Ectodermal cell (in vitro differentiated cells): Measurements from ENCODE around the gene SERAC1. TPM values are rescaled to one million over a fixed set of nuclear protein-coding genes. Genes with fewer than 3 reads are reported as not detected.
A peak's percentile ranks its signal among the peaks of the same experiment; 100 is the strongest.
"Not testable (repeated sequence)": the region's sequence is repeated elsewhere in the genome, so short reads cannot be mapped to it uniquely, and the experiment has no call there.

ENCODE experiments used
- H3K27ac ChIP-seq: 2 replicates; pipeline ENCODE4 v1.7.0; 2013; ENCODE audit warnings: mild to moderate bottlenecking, low read depth, low read length; ENCODE audit not compliant: insufficient read depth, poor library complexity, severe bottlenecking
- H3K27me3 ChIP-seq: 2 replicates; pipeline ENCODE4 v1.7.0; 2013; ENCODE audit warnings: mild to moderate bottlenecking, low read length; ENCODE audit not compliant: insufficient read depth, control insufficient read depth, poor library complexity, severe bottlenecking
- H3K36me3 ChIP-seq: one replicate; pipeline ENCODE4 v1.7.0; 2013; ENCODE audit warnings: low read length; ENCODE audit not compliant: control insufficient read depth, insufficient read depth
- H3K4me1 ChIP-seq: one replicate; pipeline ENCODE4 v1.7.0; 2013; ENCODE audit warnings: low read length; ENCODE audit not compliant: control insufficient read depth, insufficient read depth
- H3K4me3 ChIP-seq: 2 replicates; pipeline ENCODE4 v1.7.0; 2013; ENCODE audit warnings: low read depth, low read length, control low read depth; ENCODE audit not compliant: insufficient read depth
- H3K9me3 ChIP-seq: 2 replicates; pipeline ENCODE4 v1.7.0; 2013; ENCODE audit warnings: mild to moderate bottlenecking, low read length, moderate library complexity; ENCODE audit not compliant: control insufficient read depth
- WGBS, 2 experiments: methylation state at CpG; one replicate each; pipeline ENCODE4 v1.1.7; 2013; ENCODE audit warnings: missing lambda C conversion rate in 2 of 2; 5-methylcytosine and 5-hydroxymethylcytosine counted together
- polyA plus RNA-seq, 4 experiments: library from polyadenylated mRNA; stranded (reverse); fragments of 50-300 nt; gene quantifications; one replicate each; pipeline ENCODE4 v1.2.3, GENCODE V29; 2013

Gene SERAC1
- 16.0 TPM for polyA plus RNA-seq (2013, experiment 1 of 4)
- polyA plus RNA-seq (2013, experiment 2 of 4) = 20.5 TPM
- 13.5 TPM for polyA plus RNA-seq (2013, experiment 3 of 4)
- 15.6 TPM for polyA plus RNA-seq (2013, experiment 4 of 4)

DNA sequence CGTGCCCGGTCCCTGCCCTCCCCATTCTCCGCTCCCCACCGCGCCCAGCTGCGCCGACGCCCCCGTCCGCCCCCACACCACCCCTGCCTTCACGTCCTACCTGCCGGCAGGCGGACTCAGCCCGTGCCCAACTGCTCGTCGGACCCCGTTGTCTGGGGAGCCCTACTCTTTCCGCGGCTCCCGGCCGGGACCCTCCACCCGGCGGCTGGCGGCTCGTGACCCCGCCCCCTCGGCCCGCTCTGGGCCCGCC, at the start of gene SERAC1:
SERAC1 (minus strand) TSS at position 223 of the 250 bp plus-strand sequence. CDS start 9,899 bp downstream, outside the sequence.
- Histone ChIP-seq H3K9me3 (no peaks in the 10 kb centered on the region), H3K27me3 (peaks cover 5% of the 10 kb centered on the region), H3K36me3 (no peaks in the 10 kb centered on the region), H3K4me3 (peak within 1 kb of the TSS; percentile 84), H3K27ac (peak within 1 kb of the TSS; percentile 77), H3K4me1 (no peaks in the 10 kb centered on the region)
- WGBS, 2 experiments = 0% methylated on average over 29 of the region's 29 CpGs

- H3K4me3 ChIP-seq = no peak overlapping the region
- 30% methylated on average over 6 to 7 of the region's 7 CpGs for whole genome bisulfite sequencing, 2 experiments
- H3K27ac ChIP-seq = no peak overlapping the region
- H3K9me3 ChIP-seq = no peaks in the 10 kb centered on the region
- H3K27me3 ChIP-seq = no peaks in the 10 kb centered on the region
- no peaks in the 10 kb centered on the region for H3K36me3 ChIP-seq
- H3K4me1 ChIP-seq = no peaks in the 10 kb centered on the region
These were observed 46.0 kb upstream of the SERAC1 start for GRCh38 chr6:158213925-158214674.

- whole genome bisulfite sequencing, 2 experiments = 96 to 100% methylated on average over 2 to 3 of the region's 3 CpGs
- Histone ChIP-seq H3K4me3 (no peak overlapping the region), H3K9me3 (no peaks in the 10 kb centered on the region), H3K36me3 (no peaks in the 10 kb centered on the region), H3K27ac (no peak overlapping the region), H3K4me1 (no peaks in the 10 kb centered on the region), H3K27me3 (no peaks in the 10 kb centered on the region)
These were observed 43.4 kb upstream of the SERAC1 start for GRCh38 chr6:158211273-158212055.

DNA sequence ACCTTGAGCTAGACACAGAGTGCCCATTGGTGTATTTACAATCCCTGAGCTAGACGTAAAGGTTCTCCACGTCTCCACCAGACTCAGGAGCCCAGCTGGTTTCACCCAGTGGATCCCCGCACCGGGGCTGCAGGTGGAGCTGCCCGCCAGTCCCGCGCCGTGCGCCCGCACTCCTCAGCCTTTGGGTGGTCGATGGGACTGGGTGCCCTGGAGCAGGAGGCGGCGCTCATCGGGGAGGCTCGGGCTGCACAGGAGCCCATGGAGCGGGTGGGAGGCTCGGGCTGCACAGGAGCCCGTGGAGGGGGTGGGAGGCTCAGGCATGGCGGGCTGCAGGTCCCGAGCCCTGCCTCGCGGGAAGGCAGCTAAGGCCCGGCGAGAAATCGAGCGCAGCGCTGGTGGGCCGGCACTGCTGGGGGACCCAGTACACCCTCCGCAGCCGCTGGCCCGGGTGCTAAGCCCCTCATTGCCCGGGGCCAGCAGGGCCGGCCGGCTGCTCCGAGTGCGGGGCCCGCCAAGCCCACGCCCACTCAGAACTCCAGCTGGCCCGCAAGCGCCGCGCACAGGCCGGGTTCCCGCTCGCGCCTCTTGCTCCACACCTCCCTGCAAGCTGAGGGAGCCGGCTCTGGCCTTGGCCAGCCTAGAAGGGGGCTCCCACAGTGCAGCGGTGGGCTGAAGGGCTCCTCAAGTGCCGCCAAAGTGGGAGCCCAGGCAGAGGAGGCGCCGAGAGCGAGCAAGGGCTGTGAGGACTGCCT, 41.7 kb upstream of the SERAC1 start:
- H3K36me3 ChIP-seq, H3K27me3 ChIP-seq, H3K27ac ChIP-seq, H3K4me1 ChIP-seq, H3K4me3 ChIP-seq, H3K9me3 ChIP-seq: not testable (repeated sequence)
- 96 to 97% methylated on average over 52 of the region's 52 CpGs for WGBS, 2 experiments

GRCh38 chr6:158208226-158209030, 40.4 kb upstream of the SERAC1 start:
- not testable (repeated sequence) for H3K4me1 ChIP-seq, H3K27ac ChIP-seq, H3K4me3 ChIP-seq, H3K36me3 ChIP-seq, H3K27me3 ChIP-seq, H3K9me3 ChIP-seq
- WGBS, 2 experiments = 95 to 96% methylated on average over 20 of the region's 20 CpGs

GRCh38 chr6:158207422-158207788, 39.3 kb upstream of the SERAC1 start:
- Histone ChIP-seq H3K4me3 (no peak overlapping the region), H3K4me1 (no peaks in the 10 kb centered on the region), H3K36me3 (no peaks in the 10 kb centered on the region), H3K9me3 (no peaks in the 10 kb centered on the region), H3K27ac (no peak overlapping the region), H3K27me3 (no peaks in the 10 kb centered on the region)
- 86 to 90% methylated on average over 3 of the region's 3 CpGs for WGBS, 2 experiments

GRCh38 chr6:158206740-158207421, 38.8 kb upstream of the SERAC1 start:
- H3K27ac ChIP-seq = no peak overlapping the region
- WGBS, 2 experiments = 93 to 96% methylated on average over 6 to 7 of the region's 7 CpGs
- H3K4me1 ChIP-seq = no peaks in the 10 kb centered on the region
- no peaks in the 10 kb centered on the region for H3K9me3 ChIP-seq
- no peaks in the 10 kb centered on the region for H3K27me3 ChIP-seq
- no peaks in the 10 kb centered on the region for H3K36me3 ChIP-seq
- no peak overlapping the region for H3K4me3 ChIP-seq

- 54 to 55% methylated on average over 13 of the region's 13 CpGs for WGBS, 2 experiments
- no peaks in the 10 kb centered on the region for H3K27me3 ChIP-seq
- no peaks in the 10 kb centered on the region for H3K9me3 ChIP-seq
- H3K4me1 ChIP-seq = peaks cover 9% of the 10 kb centered on the region
- no peak overlapping the region for H3K27ac ChIP-seq
- H3K4me3 ChIP-seq = no peak overlapping the region
- H3K36me3 ChIP-seq = no peaks in the 10 kb centered on the region
These were observed 37.3 kb upstream of the SERAC1 start for GRCh38 chr6:158205169-158205944.

GRCh38 chr6:158198461-158198860, 30.4 kb upstream of the SERAC1 start:
- Histone ChIP-seq H3K36me3 (no peaks in the 10 kb centered on the region), H3K4me3 (no peak overlapping the region), H3K27me3 (no peaks in the 10 kb centered on the region), H3K4me1 (peaks cover 13% of the 10 kb centered on the region), H3K27ac (no peak overlapping the region), H3K9me3 (no peaks in the 10 kb centered on the region)
- 88 to 95% methylated on average over 13 of the region's 13 CpGs for WGBS, 2 experiments
